Measurements from ENCODE around the gene NCOR1. TPM values are rescaled to one million over a fixed set of nuclear protein-coding genes. Genes with fewer than 3 reads are reported as not detected.

NCOR1 gene
- total RNA-seq, 1 experiment from 2014 or later, result 83.8 TPM

GRCh38 chr17:16181581-16181980, 33.8 kb downstream of the NCOR1 start:
- Histone ChIP-seq H3K9me3 (ENCODE audit: control insufficient read depth, insufficient read depth, low read depth, low read length) (no peaks in the 10 kb centered on the region), H3K36me3 (ENCODE audit: control insufficient read depth, insufficient read depth, low read length) (no peaks in the 10 kb centered on the region), H3K27me3 (ENCODE audit: control insufficient read depth, insufficient read depth, low read length) (no peaks in the 10 kb centered on the region), H3K4me1 (ENCODE audit: control insufficient read depth, insufficient read depth, low read length) (no peaks in the 10 kb centered on the region), H3K4me3 (ENCODE audit: low read depth in 2 of 2, low read length in 2 of 2) (no peak overlapping the region), H3K27ac (ENCODE audit: low read length) (no peak overlapping the region)
- intact Hi-C loops (cut with micrococcal nuclease; ENCODE audit: unreplicated experiment), result no loop called here
- in situ Hi-C loops (cut with HindIII; ENCODE audit: low pct_unique_long_range_greater_than_20kb, low sequenced_read_pairs), result no loop called here
- ATAC-seq, result no peak
- DNase-seq (ENCODE audit: low read depth, low spot score), result no peak
- CTCF ChIA-PET, result no interaction called here
- TF ChIP-seq REST (IDR thresholded peaks at IDR 0.05; ENCODE audit: insufficient read depth in 1 of 2, low read depth in 2 of 2, low read length in 1 of 2), result no peak
- no peak for TF ChIP-seq POLR2AphosphoS5 (IDR thresholded peaks at IDR 0.05; ENCODE audit: low read depth, low read length)
- no peak for TF ChIP-seq CTCF (IDR thresholded peaks at IDR 0.05)
- no peak for TF ChIP-seq TCF7L2 (IDR thresholded peaks at IDR 0.05; ENCODE audit: low read depth, low read length)
- TF ChIP-seq SIN3A (IDR thresholded peaks at IDR 0.05; ENCODE audit: borderline replicate concordance, insufficient read depth, low read depth, low read length), result no peak
- BruUV-seq (replicated peaks), result no TSS peak
- POLR2A ChIA-PET, result interaction anchor here (0.6 kb wide), 1 partner anchor 13 kb away, joined by 3 read pairs; no protein-coding TSS in a partner anchor

- H3K4me3 ChIP-seq (ENCODE audit: low read depth in 2 of 2, low read length in 2 of 2), result no peak overlapping the region
- POLR2A ChIA-PET, result no interaction called here
- H3K27ac ChIP-seq (ENCODE audit: low read length), result no peak overlapping the region
- H3K4me1 ChIP-seq (ENCODE audit: control insufficient read depth, insufficient read depth, low read length), result no peaks in the 10 kb centered on the region
- no peak for ATAC-seq
- no peaks in the 10 kb centered on the region for H3K9me3 ChIP-seq (ENCODE audit: control insufficient read depth, insufficient read depth, low read depth, low read length)
- H3K36me3 ChIP-seq (ENCODE audit: control insufficient read depth, insufficient read depth, low read length), result no peaks in the 10 kb centered on the region
- in situ Hi-C loops (cut with HindIII; ENCODE audit: low pct_unique_long_range_greater_than_20kb, low sequenced_read_pairs), result no loop called here
- TF ChIP-seq REST (IDR thresholded peaks at IDR 0.05; ENCODE audit: insufficient read depth in 1 of 2, low read depth in 2 of 2, low read length in 1 of 2) (no peak), TCF7L2 (IDR thresholded peaks at IDR 0.05; ENCODE audit: low read depth, low read length) (no peak), SIN3A (IDR thresholded peaks at IDR 0.05; ENCODE audit: borderline replicate concordance, insufficient read depth, low read depth, low read length) (no peak), CTCF (IDR thresholded peaks at IDR 0.05) (no peak), POLR2AphosphoS5 (IDR thresholded peaks at IDR 0.05; ENCODE audit: low read depth, low read length) (no peak)
- BruUV-seq (replicated peaks), result no TSS peak
- H3K27me3 ChIP-seq (ENCODE audit: control insufficient read depth, insufficient read depth, low read length), result no peaks in the 10 kb centered on the region
- intact Hi-C loops (cut with micrococcal nuclease; ENCODE audit: unreplicated experiment), result no loop called here
- CTCF ChIA-PET, result no interaction called here
- DNase-seq (ENCODE audit: low read depth, low spot score), result no peak
Observed at GRCh38 chr17:16178836-16179235, 36.5 kb downstream of the NCOR1 start.
